Testis (tissue), 2 donors: ENCODE results near the gene FUS.

Source experiments
- POLR2A ChIP-seq: fragments of 450-650 bp; IDR thresholded peaks from one replicate; pipeline ENCODE4 v1.6.1; 2017; ENCODE audit warnings: antibody characterized with exemption, mild to moderate bottlenecking, moderate library complexity
- TF ChIP-seq, protein P1 (sequence below), 3 experiments: fragments of 450-650 bp in 2 of 3; fragments of 200-600 bp in 1 of 3; sonication (generic) in 1 of 3; IDR thresholded peaks; one replicate each; pipeline ENCODE4 v1.5.1; 2016 to 2019; ENCODE audit warnings: antibody characterized with exemption in 3 of 3, mild to moderate bottlenecking in 2 of 3, moderate library complexity in 1 of 3

- TF ChIP-seq, protein P1, sequence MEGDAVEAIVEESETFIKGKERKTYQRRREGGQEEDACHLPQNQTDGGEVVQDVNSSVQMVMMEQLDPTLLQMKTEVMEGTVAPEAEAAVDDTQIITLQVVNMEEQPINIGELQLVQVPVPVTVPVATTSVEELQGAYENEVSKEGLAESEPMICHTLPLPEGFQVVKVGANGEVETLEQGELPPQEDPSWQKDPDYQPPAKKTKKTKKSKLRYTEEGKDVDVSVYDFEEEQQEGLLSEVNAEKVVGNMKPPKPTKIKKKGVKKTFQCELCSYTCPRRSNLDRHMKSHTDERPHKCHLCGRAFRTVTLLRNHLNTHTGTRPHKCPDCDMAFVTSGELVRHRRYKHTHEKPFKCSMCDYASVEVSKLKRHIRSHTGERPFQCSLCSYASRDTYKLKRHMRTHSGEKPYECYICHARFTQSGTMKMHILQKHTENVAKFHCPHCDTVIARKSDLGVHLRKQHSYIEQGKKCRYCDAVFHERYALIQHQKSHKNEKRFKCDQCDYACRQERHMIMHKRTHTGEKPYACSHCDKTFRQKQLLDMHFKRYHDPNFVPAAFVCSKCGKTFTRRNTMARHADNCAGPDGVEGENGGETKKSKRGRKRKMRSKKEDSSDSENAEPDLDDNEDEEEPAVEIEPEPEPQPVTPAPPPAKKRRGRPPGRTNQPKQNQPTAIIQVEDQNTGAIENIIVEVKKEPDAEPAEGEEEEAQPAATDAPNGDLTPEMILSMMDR (IDR thresholded peaks at IDR 0.05), result no peak
- TF ChIP-seq POLR2A, result no peak
Measured at GRCh38 chr16:31223044-31223443, 43.1 kb downstream of the FUS start.
